A673 (cell line): ENCODE results near the gene HDHD3. TPM values are rescaled to one million over a fixed set of nuclear protein-coding genes. Genes with fewer than 3 reads are reported as not detected.
"Not testable (repeated sequence)": the region's sequence is repeated elsewhere in the genome, so short reads cannot be mapped to it uniquely, and the experiment has no call there.

Source experiments
- BruUV-seq: library from RNA; stranded (reverse); fragments of 400-500 nt; replicated peaks from 2 replicates; lab custom pipeline; 2021; lab: Mats Ljungman, UMichigan
- CTCF ChIA-PET: fragments of 300-600 bp; sonication (Branson Sonifier 250); formaldehyde crosslinking; loops from one replicate; lab custom pipeline; 2022; ENCODE audit warnings: antibody characterized with exemption; lab: Charles Lee
- POLR2A ChIA-PET: fragments of 300-600 bp; sonication (Branson Sonifier 250); formaldehyde crosslinking; loops from one replicate; lab custom pipeline; 2022; ENCODE audit warnings: antibody characterized with exemption; ENCODE audit not compliant: low non-redundant PET; lab: Charles Lee
- DNase-seq: peaks from one replicate; pipeline ENCODE4 v3.0.0-alpha.2; 2015; ENCODE audit warnings: low spot score
- H3K27ac ChIP-seq: fragments of 200-600 bp; sonication (generic); 2 replicates; pipeline ENCODE4 v1.5.1; 2016; ENCODE audit warnings: mixed run types, low read depth, mild to moderate bottlenecking, mixed read lengths, antibody characterized with exemption, low read length; ENCODE audit not compliant: poor library complexity, severe bottlenecking
- H3K27me3 ChIP-seq: fragments of 200-600 bp; sonication (generic); replicated peaks from 2 replicates; pipeline ENCODE4 v1.6.1; 2017; ENCODE audit warnings: mixed run types, low read depth, mild to moderate bottlenecking, mixed read lengths, antibody characterized with exemption, low read length; ENCODE audit not compliant: insufficient read depth, poor library complexity
- H3K36me3 ChIP-seq: fragments of 200-600 bp; sonication (generic); 2 replicates; pipeline ENCODE4 v1.6.1; 2016; ENCODE audit warnings: mixed run types, mild to moderate bottlenecking, mixed read lengths, antibody characterized with exemption, low read length; ENCODE audit not compliant: insufficient read depth, poor library complexity, severe bottlenecking
- H3K4me1 ChIP-seq: fragments of 200-600 bp; sonication (generic); 2 replicates; pipeline ENCODE4 v1.6.1; 2017; ENCODE audit warnings: mixed run types, mild to moderate bottlenecking, mixed read lengths, antibody characterized with exemption, low read length; ENCODE audit not compliant: insufficient read depth, poor library complexity, severe bottlenecking
- H3K4me3 ChIP-seq: fragments of 200-600 bp; sonication (generic); 2 replicates; pipeline ENCODE4 v1.5.1; 2016; ENCODE audit warnings: low read depth, mixed run types, mild to moderate bottlenecking, mixed read lengths, low read length; ENCODE audit not compliant: poor library complexity, severe bottlenecking
- H3K9me3 ChIP-seq: fragments of 200-600 bp; sonication (generic); 2 replicates; pipeline ENCODE4 v1.6.1; 2016; ENCODE audit warnings: mixed run types, low read depth, mild to moderate bottlenecking, mixed read lengths, antibody characterized with exemption, low read length; ENCODE audit not compliant: poor library complexity, severe bottlenecking
- CTCF ChIP-seq: fragments of 300-800, 200-600 bp; sonication (generic); conservative IDR thresholded peaks from 2 replicates; pipeline ENCODE4 v1.5.1; 2017; ENCODE audit warnings: low read depth, mild to moderate bottlenecking, antibody characterized with exemption, low read length, moderate library complexity, mixed read lengths
- EZH2 ChIP-seq: fragments of 200-600 bp; sonication (generic); IDR thresholded peaks from 2 replicates; pipeline ENCODE4 v1.6.1; 2017; ENCODE audit warnings: borderline replicate concordance, low read depth, mild to moderate bottlenecking, mixed read lengths, antibody characterized with exemption, low read length; ENCODE audit not compliant: poor library complexity, severe bottlenecking
- intact Hi-C: fragments of 100-400 bp; cut with micrococcal nuclease; formaldehyde crosslinking; loops from one replicate; pipeline ENCODE4 v1.10.0; 2022; ENCODE audit not compliant: unreplicated experiment
- total RNA-seq: library from RNA; stranded (reverse); gene quantifications from 2 replicates; pipeline ENCODE4 v1.2.3, GENCODE V29; 2021

The HDHD3 gene
- total RNA-seq, 1 experiment from 2014 or later: 9.4 TPM

GRCh38 chr9:113386571-113387393, 10.0 kb upstream of the HDHD3 start:
- no peaks in the 10 kb centered on the region for H3K4me1 ChIP-seq
- H3K9me3 ChIP-seq: no peaks in the 10 kb centered on the region
- H3K27ac ChIP-seq: no peak overlapping the region
- no peak for DNase-seq
- intact Hi-C loops: no loop called here
- peaks cover 4% of the 10 kb centered on the region for H3K36me3 ChIP-seq
- no peak overlapping the region for H3K4me3 ChIP-seq
- no peaks in the 10 kb centered on the region for H3K27me3 ChIP-seq
- TF ChIP-seq EZH2 (no peak), CTCF (no peak)
- ChIA-PET CTCF (no interaction called here), POLR2A (no interaction called here)
- TSS peak; percentile 78 for BruUV-seq

- H3K36me3 ChIP-seq: no peaks in the 10 kb centered on the region
- CTCF ChIA-PET: no interaction called here
- no TSS peak for BruUV-seq
- intact Hi-C loops: no loop called here
- TF ChIP-seq CTCF: no peak
- TF ChIP-seq EZH2: no peak
- POLR2A ChIA-PET: no interaction called here
- no peak overlapping the region for H3K27ac ChIP-seq
- H3K27me3 ChIP-seq: no peaks in the 10 kb centered on the region
- DNase-seq: no peak
- H3K4me3 ChIP-seq: no peak overlapping the region
- no peaks in the 10 kb centered on the region for H3K4me1 ChIP-seq
- H3K9me3 ChIP-seq: no peaks in the 10 kb centered on the region
Measured at GRCh38 chr9:113381909-113382411, 5.2 kb upstream of the HDHD3 start.

DNA sequence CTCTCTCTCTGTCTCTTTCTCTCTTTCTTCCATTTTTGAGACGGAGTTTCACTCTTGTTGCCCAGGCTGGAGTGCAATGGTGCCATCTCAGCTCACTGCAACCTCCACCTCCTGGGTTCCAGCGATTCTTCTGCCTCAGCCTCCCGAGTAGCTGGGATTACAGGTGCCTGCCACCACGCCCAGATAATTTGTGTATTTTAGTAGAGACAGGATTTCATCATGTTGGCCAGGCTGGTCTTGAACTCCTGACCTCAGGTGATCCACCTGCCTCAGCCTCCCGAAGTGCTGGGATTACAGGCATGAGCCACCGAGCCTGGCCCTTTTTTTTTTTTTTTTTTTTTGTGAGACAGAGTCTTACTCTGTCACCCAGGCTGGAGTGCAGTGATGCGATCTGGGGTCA, 4.7 kb upstream of the HDHD3 start:
- H3K36me3 ChIP-seq, H3K27me3 ChIP-seq, BruUV-seq, POLR2A ChIA-PET, H3K27ac ChIP-seq, DNase-seq, H3K9me3 ChIP-seq, CTCF ChIA-PET, H3K4me3 ChIP-seq, H3K4me1 ChIP-seq, intact Hi-C loops: not testable (repeated sequence)
